HG03432 (cell line): Measurements from ENCODE around the gene SENP7.
"Not testable (repeated sequence)": the region's sequence is repeated elsewhere in the genome, so short reads cannot be mapped to it uniquely, and the experiment has no call there.

Source experiments
- ATAC-seq: cut with Tn5 transposase; IDR thresholded peaks from one replicate; pipeline ENCODE4 v1.9.1; 2021; ENCODE audit warnings: mild to moderate bottlenecking, moderate library complexity; ENCODE audit not compliant: unreplicated experiment

Gene SENP7

DNA sequence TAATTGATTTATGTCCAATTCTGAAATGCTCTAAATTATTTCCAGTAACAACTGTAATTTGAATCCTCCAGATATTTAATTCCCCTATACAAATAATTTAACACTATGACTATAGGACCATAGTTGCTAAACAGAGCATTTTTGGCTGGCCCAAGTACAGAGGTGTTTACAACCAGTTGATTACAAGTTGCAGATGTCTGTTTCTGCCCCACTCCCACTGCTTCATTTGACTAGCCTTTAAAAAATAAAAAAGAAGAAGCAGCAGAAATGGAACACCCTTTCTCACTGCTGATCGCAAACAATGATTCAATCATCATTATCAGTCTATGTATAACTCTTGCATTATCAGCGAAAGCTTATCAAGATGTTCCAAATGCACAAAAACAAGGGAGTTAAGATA is 54.6 kb downstream of the SENP7 start:
- ATAC-seq = no peak

DNA sequence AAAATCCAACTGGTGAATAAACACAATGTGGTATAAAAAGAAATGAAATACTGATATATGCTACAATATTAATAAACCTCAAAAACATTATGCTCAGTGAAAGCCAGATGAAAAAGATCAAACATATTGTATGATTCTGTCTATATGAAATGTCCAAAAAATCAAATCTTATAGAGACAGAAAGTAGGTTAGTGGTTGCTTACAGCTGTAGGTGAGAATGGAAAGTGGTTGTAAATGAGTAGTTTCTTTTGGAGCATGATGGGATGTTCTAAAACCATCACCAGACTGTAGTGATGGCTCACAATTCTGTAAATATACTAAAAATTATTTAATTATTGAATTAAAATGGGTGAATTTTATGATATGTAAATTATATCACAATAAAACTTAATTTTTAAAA is 58.4 kb downstream of the SENP7 start:
- no peak for ATAC-seq

DNA sequence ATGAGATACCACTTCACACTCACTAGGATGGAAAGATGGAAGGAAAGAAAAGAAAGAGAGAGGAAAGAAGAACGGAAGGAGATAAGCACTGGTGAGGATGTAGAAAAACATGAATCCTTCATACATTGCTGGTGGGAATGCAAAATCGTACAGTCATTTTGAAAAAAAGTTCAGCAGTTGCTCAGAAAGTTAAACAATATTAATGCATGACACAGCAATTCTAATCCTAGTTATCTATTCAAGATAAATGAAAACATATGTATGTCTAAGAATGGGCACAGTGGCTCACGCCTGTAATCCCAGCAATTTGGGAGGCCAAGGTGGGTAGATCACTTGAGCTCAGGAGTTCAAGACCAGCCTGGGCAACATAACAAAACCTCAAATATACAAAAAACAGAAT is 59.1 kb downstream of the SENP7 start:
- ATAC-seq = no peak

DNA sequence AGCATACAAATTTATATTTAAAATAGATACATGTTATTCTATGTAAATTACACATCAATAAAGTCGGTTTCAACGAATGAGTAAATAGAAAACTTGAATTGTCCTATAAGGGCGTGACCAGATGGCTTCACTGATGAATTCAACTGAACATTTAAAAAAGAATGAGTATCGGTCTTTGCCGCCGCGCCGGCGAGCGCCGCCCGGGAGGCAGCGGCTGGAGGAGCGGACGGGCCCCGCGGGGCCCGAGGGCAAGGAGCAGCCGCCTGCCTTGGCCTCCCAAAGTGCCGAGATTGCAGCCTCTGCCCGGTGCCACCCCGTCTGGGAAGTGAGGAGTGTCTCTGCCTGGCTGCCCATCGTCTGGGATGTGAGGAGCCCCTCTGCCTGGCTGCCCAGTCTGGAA is 74.4 kb downstream of the SENP7 start:
- ATAC-seq = not testable (repeated sequence)

DNA sequence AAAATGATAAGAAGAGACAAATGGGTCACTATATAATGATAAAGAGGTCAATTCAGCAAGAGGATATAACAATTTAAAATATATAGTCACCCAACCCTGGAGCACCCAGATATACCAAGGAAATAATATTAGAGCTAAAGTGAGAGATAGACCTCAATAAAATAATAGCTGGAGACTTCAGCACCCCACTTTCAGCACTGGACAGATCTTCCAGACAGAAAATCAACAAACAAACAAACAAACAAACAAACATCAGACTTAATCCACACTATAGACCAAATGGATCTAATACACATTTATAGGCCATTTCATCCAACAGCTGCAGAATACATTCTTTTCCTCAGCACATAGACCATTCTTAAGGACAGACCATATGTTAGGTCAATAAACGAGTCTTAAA is 79.4 kb downstream of the SENP7 start:
- no peak for ATAC-seq

DNA sequence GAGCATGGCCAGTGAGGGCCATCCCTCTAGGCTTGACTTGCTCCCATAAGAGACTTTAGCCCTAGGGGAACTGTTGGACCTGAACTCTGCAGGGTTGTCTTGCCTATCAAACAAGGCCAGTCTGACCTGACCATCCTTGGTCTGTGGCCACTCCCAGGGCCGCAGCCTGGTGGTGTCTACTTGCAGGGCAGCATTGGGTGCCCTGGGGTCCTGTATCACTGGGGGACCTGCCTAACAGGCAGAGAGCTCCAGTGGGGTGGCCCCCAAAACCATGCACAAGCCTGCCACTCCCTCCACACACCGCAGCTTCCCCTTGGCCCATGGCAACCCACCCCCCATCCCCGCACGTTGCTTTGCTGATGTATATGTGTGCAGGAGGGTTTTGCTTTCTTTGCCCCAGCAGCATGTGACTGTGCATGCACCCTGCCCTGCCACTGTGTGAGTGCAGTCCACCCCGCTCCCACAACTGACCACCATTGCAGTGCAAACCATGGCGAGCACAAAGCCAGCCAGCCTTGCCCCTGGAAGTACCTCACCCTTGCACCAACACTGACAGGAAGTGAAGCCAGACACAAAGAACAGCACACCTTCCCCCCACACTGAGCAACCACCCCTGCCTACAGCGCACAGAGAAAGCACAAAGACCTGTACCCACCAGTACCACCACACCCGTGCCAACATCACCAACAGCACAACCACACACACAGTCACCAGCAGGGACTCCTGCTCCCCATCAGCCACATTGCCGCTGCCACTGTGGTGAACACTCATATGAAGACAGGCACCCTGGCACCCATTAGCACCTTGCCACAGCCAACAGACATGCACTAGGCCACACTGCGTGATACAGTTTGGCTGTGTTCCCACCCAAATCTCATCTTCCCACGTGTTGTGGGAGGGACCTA is 88.8 kb downstream of the SENP7 start:
- ATAC-seq = no peak

DNA sequence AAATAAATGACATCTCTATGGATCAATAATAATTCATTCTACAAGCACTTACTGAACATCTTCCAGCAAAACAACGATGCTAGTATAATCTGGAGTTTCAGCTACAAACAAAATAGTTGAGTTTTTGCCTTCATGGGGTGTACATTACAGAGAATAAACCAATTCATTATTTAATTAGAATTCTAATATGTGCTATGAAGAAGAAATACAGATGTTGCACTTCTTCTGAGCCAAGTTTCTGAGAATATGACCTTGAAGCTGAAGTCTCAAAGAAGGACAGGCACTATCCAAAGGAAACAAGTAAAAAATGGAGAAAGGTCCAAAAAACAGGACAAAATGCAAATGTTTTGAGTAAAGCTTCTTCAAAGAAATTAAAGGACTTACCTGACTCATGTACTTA is 94.2 kb downstream of the SENP7 start:
- no peak for ATAC-seq

DNA sequence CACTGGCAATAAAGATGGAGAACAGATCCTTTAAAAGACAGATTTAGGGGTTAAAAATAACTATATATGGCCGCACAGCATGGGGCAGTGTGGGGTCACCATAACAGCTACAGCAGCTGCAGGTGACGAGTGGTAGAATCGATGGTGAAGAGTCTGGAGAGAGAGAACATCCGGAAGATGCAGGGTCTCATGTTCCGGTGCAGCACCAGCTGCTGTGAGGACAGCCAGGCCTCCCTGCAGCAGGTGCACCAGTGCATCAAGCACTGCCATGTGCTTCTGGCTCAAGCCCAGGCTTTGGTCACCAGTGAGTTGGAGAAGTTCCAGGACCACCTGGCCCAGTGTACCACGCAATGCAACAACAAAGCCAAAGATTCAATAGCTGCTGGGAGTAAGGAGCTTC is 98.9 kb downstream of the SENP7 start:
- no peak for ATAC-seq

DNA sequence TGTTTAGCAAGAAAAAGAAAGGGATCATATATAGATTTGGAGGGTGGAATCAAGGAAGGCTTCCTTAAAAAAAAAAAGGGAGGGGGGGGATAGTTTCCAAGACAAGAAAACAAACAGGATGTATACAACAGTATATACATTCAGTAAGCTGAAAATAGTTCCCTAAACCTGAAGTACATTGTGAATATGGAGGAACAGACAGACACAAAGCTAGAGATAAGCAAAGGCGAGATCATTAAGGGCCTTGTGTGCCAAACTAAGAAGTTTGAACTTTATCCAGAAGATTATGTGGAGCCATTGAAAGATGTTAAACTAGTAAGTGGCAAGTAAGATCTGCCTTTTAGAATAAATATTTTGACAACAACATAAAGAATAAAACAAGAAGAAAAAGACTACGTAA is 99.4 kb downstream of the SENP7 start:
- no peak for ATAC-seq

DNA sequence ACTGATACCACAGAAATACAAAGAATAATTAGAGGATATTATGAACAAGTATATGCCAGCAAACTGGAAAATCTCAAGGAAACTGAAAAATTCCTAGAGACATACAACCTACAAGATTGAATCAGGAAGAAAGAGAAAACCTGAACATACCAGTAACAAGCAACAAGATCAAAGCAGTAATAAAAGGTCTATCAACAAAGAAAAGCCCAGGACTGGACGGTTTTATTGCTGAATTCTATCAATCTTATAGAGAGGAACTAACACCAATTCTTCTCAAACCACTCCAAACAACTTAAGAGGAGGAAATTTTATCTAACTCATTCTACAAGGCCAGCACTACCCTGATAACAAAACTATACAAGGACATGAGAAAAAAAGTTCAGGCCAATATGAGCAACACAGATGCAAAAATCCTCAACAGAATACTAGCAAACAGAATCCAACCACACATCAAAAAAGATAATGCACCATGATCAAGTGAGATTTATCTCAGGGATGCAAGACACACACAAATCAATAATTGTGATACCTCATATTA is 121.5 kb downstream of the SENP7 start:
- ATAC-seq = no peak

DNA sequence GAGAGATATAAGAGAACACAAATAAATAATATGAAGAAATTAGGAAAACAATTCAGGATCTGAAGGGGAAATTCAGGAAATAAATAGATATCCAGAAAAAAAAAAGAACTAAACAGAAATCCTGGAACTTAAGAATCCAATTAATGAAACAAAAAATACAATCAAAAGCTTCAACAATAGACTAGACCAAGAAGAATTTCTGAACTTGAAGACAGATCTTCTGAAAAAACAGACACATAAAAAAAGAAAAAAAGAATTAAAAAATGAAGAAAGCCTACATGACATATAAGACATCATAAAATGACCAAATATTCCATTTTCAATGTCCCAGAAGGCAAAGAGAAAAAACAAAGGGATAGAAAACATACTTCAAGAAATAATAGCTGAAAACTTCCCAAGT is 124.3 kb downstream of the SENP7 start:
- ATAC-seq = no peak

DNA sequence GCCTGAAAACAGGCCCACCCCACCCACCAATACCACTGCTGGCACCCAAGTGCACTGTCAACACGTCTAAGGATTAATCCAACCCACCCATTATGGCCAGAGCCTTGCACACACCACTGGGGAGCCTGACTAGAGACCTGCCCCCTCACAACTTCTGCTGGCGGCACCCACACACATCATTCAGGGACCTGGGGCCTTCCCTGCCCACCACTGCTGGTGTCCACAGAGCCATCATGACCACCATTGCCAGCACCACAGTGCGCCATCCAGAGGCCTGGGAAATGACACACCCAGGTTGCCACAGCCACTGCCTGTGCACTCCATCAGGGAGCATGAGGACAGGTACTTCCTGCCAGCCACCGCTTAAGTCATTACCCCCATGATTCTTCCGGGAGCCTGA is 125.7 kb downstream of the SENP7 start:
- ATAC-seq = no peak

DNA sequence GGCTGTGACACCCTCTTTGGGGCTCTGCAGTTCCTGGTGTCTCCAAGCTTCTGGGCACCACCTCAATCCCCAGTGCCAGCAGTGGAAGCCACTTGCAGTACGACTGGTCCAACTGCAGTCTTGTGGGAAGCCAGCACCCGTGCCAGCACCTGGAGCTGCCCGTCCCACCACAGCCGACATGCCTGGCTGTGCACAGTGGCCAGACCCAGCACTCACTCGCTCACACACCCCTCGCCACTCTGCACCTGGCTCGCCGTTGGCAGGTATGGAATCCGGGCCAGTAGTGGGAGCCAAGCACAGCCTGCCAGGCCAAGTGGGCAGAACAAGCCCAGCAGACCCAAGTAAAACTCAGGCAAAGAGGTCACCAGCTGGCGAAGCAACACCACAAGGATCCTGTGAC is 128.6 kb downstream of the SENP7 start:
- no peak for ATAC-seq

DNA sequence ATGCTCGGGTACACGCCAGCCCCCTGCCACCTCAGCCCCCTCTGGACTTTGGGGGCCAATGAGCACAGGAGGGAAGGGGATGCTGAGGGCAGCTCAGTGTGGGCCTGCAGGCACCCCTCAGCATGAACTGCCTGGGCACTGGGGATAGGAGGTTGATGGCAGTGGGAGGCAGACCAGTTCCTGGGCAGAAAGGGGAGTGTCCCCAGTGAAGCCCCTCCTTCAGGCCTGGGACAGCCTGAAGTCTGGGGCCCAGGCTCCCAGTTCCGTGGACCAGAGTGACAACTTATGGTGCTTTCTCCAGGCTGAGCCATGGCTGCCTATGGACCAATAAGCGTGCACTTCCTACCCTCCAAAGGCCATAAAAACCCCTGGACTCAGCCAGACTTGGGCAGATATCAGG is 129.4 kb downstream of the SENP7 start:
- no peak for ATAC-seq

DNA sequence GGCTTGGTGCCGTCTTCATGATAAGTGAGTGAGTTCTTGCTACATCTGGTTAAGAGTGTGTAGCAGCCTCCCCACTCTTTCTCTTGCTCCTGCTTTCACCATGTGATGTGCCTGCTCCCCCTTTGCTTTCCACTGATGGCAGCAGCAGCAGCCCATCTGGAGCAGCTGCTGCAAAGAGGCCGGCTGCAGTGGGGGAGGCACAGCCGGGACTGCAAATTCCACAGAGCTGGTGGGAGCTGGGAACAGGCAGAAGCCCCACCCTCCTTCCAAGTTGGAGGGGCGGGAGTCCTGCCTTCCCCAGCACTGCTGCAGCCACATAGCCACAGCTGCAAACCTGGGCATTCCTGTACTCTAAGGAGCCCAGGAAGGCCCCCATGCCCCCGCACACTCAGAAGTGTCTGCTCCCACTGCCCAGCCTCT is 129.8 kb downstream of the SENP7 start:
- ATAC-seq = no peak

DNA sequence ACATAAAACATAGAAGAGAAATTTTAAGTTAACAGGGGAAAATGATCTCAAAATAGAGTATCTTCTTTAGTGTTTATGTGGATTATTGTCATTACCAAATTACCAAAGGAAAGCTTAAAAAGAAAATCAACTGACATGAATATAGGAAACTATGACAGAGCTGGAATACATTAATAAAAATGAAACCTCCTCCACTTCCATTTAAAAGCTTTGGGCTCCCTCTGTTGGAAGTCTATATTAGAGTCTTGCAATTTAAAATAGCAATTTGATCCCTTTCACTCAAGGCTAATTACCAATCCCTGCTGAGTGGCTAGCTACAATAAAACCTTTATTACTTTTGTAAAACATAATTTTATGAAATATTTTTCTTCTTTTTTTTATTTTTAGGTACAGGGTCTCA is 131.2 kb downstream of the SENP7 start:
- no peak for ATAC-seq

DNA sequence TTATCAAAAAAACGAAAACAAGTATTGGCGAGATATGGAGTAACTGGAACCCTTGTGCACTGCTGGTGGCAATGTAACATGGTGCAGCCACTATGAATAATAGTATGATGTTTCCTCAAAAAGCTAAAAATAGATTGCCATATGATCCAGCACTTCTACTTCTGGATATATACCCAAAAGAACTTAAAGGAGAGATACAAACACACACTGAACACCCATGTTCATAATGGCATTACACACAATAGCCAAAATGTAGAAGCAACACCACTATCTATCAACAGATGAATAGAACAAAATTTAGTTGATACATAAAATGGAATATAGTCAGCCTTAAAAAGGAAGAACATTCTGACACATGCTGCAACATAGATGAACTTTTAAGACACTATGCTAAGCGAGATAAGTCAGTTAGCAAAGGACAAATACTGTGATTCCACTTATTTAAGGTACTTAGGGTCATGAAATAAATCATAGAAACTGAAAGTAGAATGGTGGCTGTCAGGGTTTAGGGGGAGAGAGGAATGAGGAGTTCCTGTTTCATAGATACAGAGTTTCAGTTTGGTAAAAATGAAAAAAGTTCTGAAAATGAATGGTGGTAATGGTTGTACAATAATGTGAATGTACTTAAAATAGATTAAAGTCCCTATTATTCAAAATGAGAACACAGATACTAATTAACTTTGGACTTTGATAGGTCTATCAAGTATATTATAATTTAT is 133.2 kb downstream of the SENP7 start:
- ATAC-seq = peak; percentile 95

DNA sequence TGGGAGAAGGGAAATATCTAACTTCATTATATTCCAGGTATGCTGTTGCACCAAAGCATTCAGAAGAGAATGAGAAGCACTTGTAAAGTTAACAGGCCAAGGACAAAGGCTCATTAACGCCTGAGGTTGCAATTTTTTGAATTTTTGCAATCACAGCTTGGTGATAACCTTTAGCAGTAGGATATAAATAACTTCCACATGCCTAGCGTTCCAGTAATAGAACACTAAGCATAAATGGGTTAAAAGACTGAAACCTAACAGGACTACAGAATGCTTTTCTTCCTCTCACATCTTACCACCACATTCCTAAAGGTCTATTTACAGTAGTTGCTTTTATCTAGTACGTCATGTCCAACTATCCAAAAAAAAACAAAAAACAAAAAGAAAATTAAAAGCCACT is 135.2 kb downstream of the SENP7 start:
- ATAC-seq = no peak

DNA sequence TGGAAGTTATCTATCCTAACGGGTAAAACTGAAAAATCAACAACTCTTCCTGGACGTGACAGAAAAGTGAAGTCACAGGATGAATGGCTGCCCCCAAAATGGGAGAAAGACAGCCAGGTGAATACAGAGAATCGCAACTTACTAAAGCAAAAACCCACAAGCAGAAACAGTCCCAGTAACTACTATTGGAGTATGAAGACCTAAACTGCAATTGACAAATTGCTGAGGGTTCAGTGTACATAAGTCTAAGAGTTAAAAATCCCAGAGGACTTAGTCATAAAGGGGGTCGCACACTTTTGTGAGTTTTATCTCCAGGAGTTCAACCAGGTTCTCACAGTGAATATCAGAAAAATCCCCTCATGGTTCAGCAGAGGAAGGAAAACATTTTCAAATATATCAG is 135.8 kb downstream of the SENP7 start:
- ATAC-seq = no peak

DNA sequence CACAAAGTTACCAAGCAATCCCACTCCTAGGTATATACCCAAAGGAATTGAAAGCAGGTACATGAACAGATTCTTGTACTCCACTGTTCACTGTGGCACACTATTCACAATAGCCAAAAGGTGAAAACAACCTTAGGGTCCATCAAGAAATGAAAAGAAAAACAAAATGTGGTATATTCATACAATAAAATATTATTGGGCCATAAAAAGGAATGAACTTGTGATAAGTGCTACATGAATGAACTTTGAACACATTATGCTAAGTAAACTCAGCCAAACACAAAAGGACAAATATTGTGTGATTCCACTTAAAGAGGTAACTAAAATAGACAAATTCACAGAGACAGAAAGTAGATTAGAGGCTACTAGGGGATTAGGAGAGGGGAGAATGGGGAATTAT is 137.4 kb downstream of the SENP7 start:
- ATAC-seq = no peak

DNA sequence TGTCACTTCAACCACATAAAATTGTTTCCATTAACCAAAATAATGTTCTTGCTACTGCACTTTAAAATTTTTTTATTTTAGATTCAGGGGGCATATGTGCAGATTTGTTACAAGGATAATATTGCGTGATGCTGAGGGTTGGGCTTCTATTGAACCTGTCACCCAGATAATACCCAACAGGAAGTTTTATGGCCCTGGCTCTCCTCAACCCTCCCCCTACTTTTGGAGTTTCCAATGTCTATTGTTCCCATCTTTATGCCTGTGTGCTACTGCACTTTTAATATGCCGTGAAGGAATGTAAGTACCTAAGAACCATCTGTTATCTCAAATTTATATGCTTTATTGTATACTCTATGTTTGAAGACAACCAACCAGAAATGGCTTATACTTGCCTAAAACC is 150.6 kb downstream of the SENP7 start:
- no peak for ATAC-seq

DNA sequence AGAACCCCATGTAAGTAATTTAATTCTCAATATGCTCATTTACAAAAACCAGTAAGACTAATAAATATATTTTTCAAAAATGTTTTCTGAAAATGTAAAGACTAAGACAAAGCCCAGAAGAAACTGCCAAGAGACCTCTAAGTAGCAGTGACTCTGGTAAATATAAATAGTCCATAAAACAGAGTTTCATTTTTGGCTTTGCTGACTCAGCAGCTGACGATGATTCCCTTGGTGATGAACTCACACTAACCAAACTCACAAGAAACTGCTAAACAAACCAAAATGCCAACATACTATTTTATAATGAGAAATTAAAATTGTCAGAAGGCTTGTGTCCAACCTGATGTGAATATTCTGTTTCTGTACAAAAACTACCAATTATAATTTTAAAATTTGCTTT is 161.2 kb downstream of the SENP7 start:
- ATAC-seq = no peak
